IPS DF 4.7 (cell line): ENCODE results near the gene HJURP.
A peak's percentile ranks its signal among the peaks of the same experiment; 100 is the strongest.

Experiments used
- DNase-seq: peaks from one replicate; pipeline ENCODE4 v3.0.0-alpha.2; 2013; ENCODE audit warnings: low spot score; ENCODE audit errors: extremely low read depth

The HJURP gene

DNA sequence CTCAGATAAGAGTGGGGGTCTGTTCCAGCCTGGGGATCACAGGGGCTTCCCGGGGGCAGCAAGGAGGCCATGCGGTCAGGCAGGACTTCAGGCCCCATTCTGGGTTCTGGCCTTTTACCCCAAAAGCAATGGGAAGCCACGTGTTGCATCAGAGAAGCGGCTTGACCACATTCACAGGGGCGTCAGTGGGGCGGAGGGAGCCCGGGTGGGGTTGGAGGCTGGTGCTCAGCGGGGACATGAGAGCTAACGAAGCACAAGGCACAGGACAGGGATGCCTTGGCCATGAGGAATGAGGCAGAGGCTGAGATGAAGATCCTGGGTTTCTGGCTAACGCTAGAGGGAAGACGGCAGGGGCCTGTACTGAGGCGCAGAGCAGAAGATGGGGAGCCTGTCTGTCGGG, 6.1 kb downstream of the HJURP start:
- DNase-seq: no peak

DNA sequence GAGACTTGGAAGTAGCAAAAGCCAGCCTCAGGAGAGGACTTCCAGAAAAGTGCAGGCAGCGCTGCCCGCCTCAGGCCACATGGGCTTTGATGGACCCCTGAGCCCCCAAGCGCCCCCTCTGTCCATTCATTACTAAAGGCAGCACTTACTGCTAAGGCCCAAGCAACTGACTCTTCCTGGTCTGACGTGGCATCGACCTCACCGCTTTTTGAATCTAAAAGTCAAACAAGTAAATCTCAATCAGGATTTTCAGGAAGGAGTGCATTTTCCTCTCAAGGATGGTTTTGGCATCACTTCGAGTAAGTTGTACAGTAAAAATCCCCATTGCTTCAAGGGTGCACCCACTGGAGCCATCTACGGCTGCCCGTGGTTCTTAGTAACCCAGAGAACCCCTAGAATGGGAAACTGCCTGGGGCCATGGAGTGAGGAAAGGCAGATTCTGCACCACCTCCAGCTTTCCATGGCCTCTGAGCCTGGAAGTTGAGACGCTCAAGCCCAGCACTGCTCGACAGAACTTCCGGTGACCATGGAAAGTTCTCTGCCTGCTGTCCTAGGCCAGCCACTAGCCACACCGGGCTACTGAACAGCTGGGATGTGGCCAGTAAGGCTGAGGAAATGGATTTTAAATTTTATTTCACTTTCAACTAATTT, 7.0 kb downstream of the HJURP start:
- no peak for DNase-seq

DNA sequence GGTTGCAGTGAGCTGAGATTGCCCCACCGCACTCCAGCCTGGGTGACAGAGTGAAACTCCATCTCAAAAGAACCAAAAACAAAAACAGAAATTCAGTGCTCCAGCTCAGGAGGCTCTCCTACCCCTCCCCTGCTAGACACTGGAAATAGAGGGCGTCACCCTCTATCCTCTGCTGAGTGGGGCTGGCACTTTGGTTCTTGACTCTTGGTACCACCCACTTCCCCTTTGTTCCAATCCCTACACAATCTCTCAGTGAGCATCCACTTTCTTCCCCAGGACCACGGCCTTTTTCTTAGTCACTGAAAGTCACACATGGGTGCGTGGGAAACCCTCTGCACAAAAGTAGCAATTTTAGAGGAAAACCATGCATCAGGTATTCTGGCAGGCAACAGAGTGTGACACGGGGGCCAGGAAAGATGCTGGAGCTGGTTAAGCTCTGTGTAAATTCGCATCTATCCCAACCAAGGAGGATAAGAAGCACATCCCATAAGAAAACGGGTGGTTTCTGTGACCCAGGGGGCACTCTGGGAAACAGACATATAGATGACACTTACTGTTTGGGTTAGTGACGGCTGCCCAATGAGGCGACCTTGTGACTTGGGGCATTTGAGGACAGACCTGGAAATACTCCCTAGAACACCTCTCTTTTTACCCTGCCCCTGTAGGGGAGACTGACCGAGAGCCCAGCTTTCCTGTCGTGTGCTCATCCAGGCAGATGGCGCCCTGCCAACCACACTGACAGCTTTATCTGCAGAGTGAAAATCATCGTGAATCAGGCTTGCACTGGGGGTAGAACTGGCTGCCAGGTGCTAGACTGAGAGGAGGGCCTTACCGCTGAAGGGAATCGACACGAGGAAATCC, 7.7 kb downstream of the HJURP start:
- no peak for DNase-seq

DNA sequence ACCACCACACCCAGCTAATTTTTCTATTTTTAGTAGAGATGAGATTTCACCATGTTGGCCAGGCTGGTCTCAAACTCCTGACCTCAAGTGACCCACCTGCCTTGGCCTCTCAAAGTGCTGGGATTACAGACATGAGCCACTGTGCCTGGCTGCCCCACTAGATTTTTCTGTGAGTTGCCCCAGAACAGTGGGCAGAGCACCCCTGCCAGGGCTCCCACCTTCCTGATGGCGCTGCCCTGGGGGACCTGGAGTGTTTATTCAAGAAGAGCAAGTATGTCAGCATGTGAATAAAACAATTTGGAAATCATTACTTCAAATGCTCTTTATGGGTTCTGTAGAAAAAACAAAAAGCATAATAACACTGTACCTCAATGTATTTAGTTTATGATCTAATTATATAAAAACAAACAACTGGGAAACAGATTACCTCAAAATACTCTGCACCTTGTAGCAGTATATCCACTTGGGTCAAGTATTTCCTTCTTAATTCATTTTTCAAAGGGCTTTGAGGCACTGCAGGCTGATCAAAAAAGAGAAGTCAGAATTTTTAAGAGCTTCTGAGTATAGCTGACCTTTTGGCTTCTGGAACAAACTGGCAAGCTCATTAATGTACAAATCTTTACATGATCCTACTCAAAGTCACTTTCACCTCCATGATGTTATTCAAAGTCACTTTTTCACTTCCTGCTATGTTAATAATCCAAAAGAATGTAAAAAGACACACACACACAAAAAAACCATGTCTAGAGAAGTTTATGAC, 8.9 kb downstream of the HJURP start:
- no peak for DNase-seq

DNA sequence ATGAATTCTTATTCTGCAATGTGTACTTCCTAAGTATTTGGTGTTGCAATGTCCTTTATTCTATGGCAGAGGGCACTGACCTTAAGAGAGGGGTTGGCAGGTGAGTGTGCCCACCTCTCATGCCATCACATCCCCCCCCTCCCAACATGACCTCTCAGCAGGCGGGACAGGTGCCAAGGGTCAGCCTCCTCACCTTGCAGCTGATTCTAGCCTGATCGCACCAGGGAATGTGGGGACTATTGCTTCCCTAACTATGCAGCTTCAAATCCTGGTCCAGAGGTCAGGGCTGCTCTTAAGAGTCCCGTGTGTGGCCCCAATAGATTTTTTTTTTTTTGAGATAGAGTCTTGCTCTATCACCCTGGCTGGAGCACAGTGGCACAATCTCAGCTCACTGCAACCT, 9.5 kb downstream of the HJURP start:
- DNase-seq: no peak

DNA sequence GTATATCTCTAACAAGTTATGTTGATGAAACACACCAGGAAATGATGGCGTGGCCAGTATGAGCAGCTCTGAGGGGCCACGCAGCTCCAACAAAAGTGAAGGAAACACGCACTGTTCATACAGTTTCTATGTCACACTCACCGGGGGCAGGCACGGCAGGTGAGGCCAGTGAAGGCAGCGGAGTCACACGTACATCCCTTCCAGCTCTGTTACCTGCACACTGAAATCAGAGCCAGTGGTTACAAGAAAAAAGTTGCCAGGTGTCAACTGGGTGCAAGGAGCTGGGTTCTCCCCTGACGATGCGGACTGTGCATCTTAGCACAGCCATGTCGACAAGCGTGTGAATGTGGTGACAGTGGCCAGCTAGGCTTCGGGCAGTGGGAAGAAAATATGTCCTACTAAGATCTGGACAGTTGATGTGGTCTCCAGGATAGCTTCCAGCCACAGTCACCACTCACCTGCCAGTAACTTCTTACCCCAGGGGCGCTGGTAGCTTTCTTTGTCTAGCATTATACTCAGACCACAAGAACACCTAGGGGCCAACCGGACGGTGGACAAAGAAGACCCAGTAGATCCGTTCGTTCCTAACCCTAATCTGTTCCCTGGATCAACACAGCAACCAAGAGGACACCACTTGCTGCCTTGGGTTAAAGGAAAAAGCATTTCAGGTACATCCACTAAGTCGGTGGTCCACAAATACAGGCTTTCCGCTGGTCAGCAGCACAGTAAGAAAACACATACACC, 10.1 kb downstream of the HJURP start:
- no peak for DNase-seq

DNA sequence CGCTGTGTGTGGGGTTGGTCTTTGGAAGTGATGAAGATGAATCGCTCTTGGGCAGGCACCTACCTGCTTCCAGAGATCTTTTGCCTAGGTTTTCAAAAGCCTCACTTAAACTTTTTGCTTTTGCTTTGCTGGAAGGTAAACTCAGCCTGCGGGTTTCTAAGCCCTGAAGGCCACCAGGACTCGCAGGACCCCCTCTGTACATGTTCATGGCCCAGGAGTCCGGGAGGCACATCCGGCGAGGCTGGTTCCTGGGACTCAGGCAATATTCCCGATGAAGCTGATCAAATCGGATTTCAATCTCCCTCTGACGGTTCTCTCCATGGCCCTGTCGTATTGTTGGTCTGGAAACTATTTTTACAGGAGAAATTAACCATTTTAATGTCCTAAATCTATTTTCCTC, 13.2 kb downstream of the HJURP start:
- DNase-seq: no peak

DNA sequence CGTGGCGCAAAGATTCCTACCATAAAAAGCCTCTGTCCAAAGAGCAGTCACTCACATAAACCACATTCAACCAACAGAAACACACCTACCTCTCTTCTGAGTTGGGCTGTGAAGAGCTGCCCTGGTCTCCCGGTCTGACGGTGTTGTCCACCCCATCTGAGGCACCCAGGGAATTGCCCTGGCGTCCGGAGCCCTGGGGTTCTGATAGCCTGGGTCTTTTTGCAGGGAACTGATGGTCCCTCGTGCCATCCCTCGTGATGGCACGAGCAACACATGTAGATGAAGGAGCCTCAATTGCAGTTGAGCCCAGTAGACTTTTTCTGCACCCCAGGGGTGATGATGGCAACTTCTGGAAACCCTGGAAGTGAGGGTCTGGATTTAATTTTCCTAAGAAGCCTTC, 13.8 kb downstream of the HJURP start:
- DNase-seq: no peak

DNA sequence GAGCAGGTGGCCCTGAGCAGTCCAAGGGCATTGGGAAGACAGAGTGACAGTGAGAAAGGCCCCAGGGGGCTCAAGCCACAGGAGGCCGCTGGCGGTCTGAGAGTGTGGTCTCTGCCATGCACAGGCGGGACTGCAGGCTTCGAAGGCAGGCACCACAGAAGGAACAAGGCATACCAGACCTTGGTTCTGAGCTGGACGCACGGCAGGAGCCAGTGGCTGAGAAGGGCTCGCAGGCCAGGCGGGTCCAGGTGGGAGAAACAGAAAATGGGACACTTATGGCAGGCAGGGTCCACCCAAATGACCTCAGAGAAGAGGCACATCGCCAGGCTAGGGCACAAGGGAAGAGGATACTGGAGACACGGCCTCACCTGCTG, 14.9 kb downstream of the HJURP start:
- DNase-seq: no peak

DNA sequence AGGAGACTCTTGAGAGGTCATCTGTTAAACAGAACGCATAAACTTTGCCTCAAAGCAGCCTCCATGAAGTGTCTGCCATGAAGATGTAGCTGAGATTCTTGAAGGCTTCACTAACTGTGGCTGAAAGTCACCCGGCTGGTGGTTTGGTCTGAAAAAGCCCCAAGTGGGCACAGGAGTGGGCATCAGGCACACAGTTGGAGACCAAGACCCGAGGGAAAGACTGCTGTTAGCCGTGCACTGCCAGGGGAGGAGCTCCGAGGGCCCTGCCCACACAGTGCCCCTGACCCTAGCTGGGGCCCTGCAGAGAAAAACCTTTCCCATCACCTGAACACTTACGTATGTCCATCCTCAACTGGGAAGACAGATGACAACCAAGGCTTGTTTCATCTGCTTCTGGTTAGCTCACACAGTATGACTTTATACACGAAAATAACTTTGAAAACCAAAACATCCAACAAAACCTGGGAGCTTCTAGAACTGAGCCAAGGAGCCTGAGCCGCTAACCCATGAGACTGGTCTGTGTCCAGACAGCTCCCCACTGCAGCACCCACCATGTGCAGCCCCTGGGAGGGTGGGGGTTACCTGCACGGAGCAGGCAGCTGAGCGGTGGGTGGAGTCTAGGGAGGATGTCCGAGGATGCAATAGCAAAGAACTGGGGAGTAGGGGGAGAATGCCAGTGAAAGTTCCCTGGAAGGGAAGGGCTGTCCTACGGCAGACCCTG, 15.4 kb downstream of the HJURP start:
- DNase-seq: no peak

DNA sequence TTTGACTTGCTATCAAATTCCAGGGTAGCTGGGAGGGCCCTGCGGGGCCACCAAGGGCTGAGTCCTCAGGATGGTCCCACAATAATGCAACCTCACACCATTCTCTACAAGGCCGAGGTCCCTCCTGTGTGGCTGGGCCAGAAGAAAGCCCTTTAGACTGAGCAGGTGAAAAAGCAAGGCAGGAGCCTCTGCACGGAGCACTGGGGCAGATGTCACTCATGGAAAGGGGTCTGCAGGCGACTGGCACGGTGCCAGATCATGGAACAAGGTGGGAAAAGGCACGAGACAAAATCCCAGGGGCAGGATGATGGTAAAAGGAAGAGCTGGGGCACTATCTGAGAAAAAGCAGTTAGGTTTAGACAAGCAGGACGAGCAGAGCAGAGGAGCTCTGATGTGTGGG, 16.1 kb downstream of the HJURP start:
- no peak for DNase-seq

DNA sequence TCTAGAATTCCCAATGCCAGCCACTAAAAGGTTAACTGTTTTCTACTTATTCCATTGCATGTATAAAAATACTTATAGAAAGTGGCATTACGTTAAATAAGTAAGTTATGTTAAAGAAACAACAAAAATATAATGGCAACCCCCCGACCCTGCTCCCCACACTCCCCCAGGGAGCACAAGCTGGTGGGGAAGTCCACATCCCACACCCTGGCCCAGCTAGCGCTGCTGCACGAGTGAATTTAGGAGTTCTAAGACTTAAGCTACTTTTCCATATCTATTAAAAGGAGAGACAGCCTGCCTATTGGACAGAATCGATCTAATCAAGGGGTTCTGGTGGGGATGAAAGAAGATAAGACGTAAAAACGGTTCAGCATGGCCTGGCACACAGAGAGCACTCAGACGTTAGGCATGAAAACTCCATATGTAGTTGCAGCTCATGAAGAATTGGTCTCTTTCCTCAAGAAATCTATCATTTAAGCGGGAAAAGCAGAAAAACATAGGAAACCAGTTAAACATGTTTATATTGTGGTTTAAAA, 16.6 kb downstream of the HJURP start:
- DNase-seq: no peak

DNA sequence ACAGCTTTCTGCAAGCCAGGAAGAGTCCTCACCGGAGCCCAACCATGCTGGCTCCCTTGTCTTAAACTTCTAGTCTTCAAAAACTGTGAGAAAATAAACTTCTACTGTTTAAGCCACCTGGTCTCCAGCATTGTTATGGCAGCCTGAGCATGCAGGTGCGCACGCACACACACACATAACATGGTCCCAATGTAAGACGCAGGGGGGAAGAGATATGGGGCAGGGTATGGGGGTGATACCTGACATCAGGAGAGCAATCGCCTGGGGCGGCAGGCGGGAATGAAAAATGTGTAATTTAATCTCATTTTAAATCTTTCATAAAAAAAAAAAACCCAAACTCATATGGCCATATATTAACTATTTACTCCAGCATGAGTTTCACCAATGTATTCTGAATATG, 18.0 kb downstream of the HJURP start:
- no peak for DNase-seq

DNA sequence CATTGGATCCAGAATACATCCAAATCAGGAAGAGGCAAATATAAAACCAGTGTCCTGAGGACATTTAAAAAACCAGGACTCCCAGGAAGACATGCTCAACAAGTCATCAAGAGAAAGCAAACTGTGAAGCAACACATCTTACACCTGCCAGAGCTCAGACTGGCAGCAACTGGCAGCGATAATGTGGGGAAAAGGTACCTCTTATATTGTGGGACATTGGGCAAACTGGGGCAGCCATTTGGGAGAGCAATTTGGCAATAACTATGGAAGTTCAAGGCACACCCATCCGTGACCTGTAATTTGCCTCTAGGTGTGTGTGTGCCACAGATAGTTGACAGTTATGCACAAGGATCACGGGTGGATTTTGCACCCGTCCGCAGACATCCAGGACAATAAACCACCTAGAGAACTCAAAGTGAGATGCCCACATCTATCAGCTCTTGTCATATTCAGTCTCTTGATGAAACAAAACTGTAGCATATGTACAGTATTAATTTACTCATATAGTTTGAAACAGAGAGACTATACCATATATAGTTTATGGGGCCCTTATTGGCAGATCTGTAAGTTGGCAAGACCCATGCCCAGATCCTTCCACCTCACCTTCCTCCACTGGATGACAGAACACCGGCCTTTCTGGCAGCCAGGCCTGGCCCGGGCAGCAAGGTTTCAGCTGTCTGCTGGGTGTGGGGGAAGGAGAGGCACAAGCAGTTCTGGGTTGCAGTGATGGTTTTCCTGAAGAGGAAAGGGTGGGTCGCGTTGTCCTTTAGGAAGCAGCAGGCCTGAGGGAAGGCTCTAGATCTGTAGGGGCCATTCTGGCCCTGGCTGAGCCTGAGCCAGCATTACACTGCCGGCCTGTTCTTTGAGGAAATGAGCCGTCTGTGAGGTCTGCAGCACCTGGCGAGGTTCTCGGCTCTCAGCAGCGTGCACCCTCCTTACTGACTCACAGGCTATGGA, 18.8 kb downstream of the HJURP start:
- no peak for DNase-seq

DNA sequence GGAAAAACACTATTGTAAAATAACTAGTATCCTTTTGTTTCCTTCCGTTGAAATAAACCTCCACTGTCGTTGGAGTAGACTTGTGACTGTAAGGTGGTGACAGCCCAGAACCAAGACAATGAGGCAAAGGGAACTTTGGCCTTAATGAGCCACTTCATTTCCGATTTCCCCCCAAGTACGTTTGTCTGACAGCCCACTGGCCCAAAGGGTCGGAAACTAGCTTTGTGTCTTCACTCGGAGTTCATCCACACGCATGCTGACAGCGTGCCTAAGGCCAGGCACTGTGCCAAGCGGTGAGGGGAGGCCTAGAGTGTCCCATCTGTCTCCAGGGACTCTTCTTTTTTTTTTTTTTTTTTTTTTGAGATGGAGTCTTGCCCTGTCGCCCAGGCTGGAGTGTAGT, 21.0 kb downstream of the HJURP start:
- no peak for DNase-seq

DNA sequence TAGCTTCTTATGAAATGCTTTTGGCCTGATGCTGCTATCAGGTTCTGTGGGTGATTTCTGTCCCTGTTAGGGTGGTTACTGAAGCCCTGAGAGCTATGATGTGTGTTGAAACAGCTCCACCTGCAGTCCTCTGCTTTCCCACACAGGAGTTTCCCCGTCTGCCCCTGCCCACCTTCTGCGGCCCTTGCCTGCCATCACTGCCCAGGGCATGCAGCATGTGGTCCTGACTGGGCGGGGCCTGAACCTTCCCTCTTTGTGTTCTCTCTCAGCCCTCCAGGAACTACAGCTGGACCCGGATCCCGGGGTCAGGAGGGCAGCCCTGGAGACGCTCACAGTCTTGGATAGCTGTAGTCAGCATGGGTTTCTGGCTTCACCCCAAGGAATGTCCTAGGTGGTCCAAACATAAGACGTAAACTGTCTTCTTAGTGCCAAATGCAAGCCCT, 21.4 kb downstream of the HJURP start:
- DNase-seq: peak; percentile 68

DNA sequence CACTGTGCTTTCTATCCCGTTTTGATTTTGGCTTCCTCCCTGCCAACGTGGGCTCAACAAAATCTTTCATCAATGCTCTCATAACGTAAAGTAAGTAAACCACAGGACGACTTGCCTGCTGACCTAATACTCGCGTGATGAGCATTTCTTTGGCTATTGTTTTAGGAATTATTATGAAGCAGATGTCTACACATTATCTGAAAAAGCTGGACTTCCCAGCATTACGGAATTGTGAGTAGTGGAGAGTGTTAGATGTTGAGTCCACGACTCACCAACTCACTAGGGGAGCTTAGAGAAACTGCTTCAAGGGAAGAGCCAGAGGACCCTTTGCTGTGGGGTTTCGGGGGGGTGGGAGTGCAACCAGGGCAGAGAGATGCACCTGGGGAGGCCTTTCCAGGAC, 21.9 kb downstream of the HJURP start:
- DNase-seq: no peak

DNA sequence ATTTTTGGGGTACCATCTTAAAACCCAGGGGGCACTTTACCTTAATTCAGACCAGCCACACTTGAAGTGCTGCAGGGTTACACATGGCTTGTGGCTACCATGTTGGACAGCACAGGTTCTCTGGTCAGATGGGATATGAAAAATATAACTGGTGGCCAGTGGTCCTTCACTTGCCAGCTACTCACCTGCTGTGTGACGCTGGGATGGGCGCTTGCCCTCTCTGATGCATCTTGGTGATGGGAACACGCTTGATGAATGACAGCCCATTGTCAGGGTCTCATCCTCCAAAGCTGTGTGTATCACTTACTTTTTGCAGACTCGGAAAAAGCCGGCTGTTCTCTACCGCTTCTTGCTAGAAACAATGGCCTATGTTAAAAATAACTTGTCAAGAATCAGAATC, 22.5 kb downstream of the HJURP start:
- DNase-seq: no peak

DNA sequence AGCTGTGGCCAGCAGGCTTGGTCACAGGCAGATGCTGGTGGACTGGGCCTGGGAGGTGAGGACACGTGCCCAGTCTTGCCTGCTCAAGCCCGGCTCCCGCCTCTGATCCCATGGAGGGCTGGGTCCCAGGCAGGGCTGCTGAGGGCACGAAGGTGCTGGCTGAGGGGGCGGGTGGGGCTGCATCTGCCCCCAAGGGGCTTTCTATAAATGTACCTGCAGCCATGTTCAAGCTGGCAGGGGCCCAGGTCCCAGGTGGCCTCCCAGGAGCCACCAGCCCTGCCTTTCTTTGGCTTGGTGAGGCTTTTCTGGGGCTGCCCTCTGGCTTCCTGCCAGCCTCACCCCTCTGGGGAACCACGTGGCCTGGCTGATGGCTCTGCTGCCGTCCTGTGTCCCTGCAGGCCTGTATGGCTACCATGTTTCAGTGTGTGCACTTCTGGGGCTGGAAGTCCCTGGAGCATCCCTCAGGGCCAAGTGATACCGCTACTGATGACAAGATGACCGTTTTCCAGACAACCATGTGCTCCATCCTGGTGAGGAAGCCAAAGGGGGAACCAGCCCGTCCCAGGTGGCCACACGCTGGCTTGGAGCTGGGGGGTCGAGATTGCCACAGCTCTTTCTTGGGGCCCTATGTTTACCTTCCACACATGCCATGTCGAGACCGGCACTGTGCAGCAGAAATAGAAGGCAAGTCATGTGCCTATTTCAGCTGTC, 23.2 kb downstream of the HJURP start:
- no peak for DNase-seq
